WTC11 (cell line): ENCODE data around the gene SELENOK. TPM values are rescaled to one million over a fixed set of nuclear protein-coding genes. Genes with fewer than 3 reads are reported as not detected.

ENCODE experiments used
- ATAC-seq: fragments of 200-7000 bp; cut with Tn5 transposase; 2 replicates; pipeline ENCODE4 v1.10.0; 2021; ENCODE audit warnings: mild to moderate bottlenecking, moderate library complexity
- CTCF ChIA-PET: fragments of 300-600 bp; sonication (Branson Sonifier 250); formaldehyde crosslinking; loops from one replicate; lab custom pipeline; 2021; ENCODE audit warnings: antibody characterized with exemption; lab: Charles Lee
- POLR2A ChIA-PET: fragments of 350-600 bp; sonication (Branson Sonifier 250); formaldehyde crosslinking; loops from one replicate; lab custom pipeline; 2021; ENCODE audit warnings: antibody characterized with exemption; lab: Charles Lee
- DNase-seq: peaks from one replicate; pipeline ENCODE4 v3.0.0; 2021; ENCODE audit warnings: low spot score
- H3K27ac Mint-ChIP-seq: 2 replicates; pipeline ENCODE4 v1.8.0; 2021; ENCODE audit warnings: mixed read lengths
- H3K27me3 Mint-ChIP-seq: 2 replicates; pipeline ENCODE4 v1.8.0; 2021; ENCODE audit warnings: low read depth, mild to moderate bottlenecking, moderate library complexity, mixed read lengths
- H3K36me3 Mint-ChIP-seq: 2 replicates; pipeline ENCODE4 v1.8.0; 2021; ENCODE audit warnings: mixed read lengths
- H3K4me1 Mint-ChIP-seq: 2 replicates; pipeline ENCODE4 v1.8.0; 2022; ENCODE audit warnings: mixed read lengths
- H3K4me3 Mint-ChIP-seq: 2 replicates; pipeline ENCODE4 v1.8.0; 2021; ENCODE audit warnings: mild to moderate bottlenecking, moderate library complexity, mixed read lengths
- H3K9me3 Mint-ChIP-seq: 2 replicates; pipeline ENCODE4 v1.8.0; 2021; ENCODE audit warnings: mixed read lengths
- ATF1 ChIP-seq: sonication (generic); formaldehyde crosslinking; IDR thresholded peaks from 2 replicates; pipeline ENCODE4 v1.8.1; 2023; ENCODE audit warnings: mild to moderate bottlenecking, moderate library complexity, missing genetic modification reagents
- ERG ChIP-seq: fragments of 250-450 bp; sonication (Bioruptor Pico); IDR thresholded peaks from 2 replicates; pipeline ENCODE4 v1.8.0; 2021; ENCODE audit warnings: mild to moderate bottlenecking
- ETV6 ChIP-seq: sonication (generic); formaldehyde crosslinking; IDR thresholded peaks from 2 replicates; pipeline ENCODE4 v1.8.1; 2022; ENCODE audit warnings: mild to moderate bottlenecking, missing genetic modification reagents
- FOXP1 ChIP-seq: sonication (generic); formaldehyde crosslinking; IDR thresholded peaks from 2 replicates; pipeline ENCODE4 v1.8.0; 2022; ENCODE audit warnings: missing genetic modification reagents, mild to moderate bottlenecking, moderate library complexity, borderline replicate concordance
- GRHL2 ChIP-seq: fragments of 250-450 bp; sonication (Bioruptor Pico); IDR thresholded peaks from 2 replicates; pipeline ENCODE4 v1.8.0; 2022; ENCODE audit warnings: mild to moderate bottlenecking, moderate library complexity; ENCODE audit not compliant: insufficient replicate concordance, severe bottlenecking
- NFYB ChIP-seq: sonication (generic); formaldehyde crosslinking; conservative IDR thresholded peaks from 2 replicates; pipeline ENCODE4 v1.8.0; 2022; ENCODE audit warnings: low read depth, missing genetic modification reagents
- NR1H2 ChIP-seq: sonication (generic); formaldehyde crosslinking; IDR thresholded peaks from 2 replicates; pipeline ENCODE4 v1.9.0; 2021; ENCODE audit warnings: mild to moderate bottlenecking, moderate library complexity, missing genetic modification reagents
- NR2C2 ChIP-seq: sonication (generic); formaldehyde crosslinking; IDR thresholded peaks from 2 replicates; pipeline ENCODE4 v1.8.0; 2022; ENCODE audit warnings: mild to moderate bottlenecking, missing genetic modification reagents
- NR3C1 ChIP-seq: sonication (generic); formaldehyde crosslinking; conservative IDR thresholded peaks from 2 replicates; pipeline ENCODE4 v1.8.1; 2023; ENCODE audit warnings: low read depth, mild to moderate bottlenecking, missing genetic modification reagents
- PRRX2 ChIP-seq: fragments of 250-450 bp; sonication (Bioruptor Pico); IDR thresholded peaks from 2 replicates; pipeline ENCODE4 v1.8.0; 2021; ENCODE audit warnings: mild to moderate bottlenecking
- SP1 ChIP-seq: sonication (generic); formaldehyde crosslinking; conservative IDR thresholded peaks from 2 replicates; pipeline ENCODE4 v1.8.1; 2022; ENCODE audit warnings: missing genetic modification reagents
- TP53 ChIP-seq: sonication (generic); formaldehyde crosslinking; IDR thresholded peaks from 2 replicates; pipeline ENCODE4 v1.8.1; 2023; ENCODE audit warnings: mild to moderate bottlenecking, missing genetic modification reagents
- ZBTB43 ChIP-seq: sonication (generic); formaldehyde crosslinking; IDR thresholded peaks from 2 replicates; pipeline ENCODE4 v1.8.1; 2023; ENCODE audit warnings: mild to moderate bottlenecking, missing genetic modification reagents
- ZNF121 ChIP-seq: sonication (generic); formaldehyde crosslinking; IDR thresholded peaks from 2 replicates; pipeline ENCODE4 v1.8.0; 2023; ENCODE audit warnings: missing genetic modification reagents
- total RNA-seq: library from RNA; stranded (reverse); gene quantifications from 3 replicates; pipeline ENCODE4 v1.2.3, GENCODE V29; 2021
- TF ChIP-seq, protein P1 (sequence below): sonication (generic); formaldehyde crosslinking; conservative IDR thresholded peaks from 2 replicates; pipeline ENCODE4 v1.8.1; 2022; ENCODE audit warnings: mild to moderate bottlenecking, missing genetic modification reagents
- TF ChIP-seq, protein P2 (sequence below): sonication (generic); formaldehyde crosslinking; IDR thresholded peaks from 2 replicates; pipeline ENCODE4 v1.8.1; 2023; ENCODE audit warnings: mild to moderate bottlenecking, missing genetic modification reagents, borderline replicate concordance
- TF ChIP-seq, protein P3 (sequence below): sonication (generic); formaldehyde crosslinking; IDR thresholded peaks from 2 replicates; pipeline ENCODE4 v1.8.1; 2022; ENCODE audit warnings: low read depth, mild to moderate bottlenecking, moderate library complexity, missing genetic modification reagents, borderline replicate concordance
- TF ChIP-seq, protein P4 (sequence below): sonication (generic); formaldehyde crosslinking; IDR thresholded peaks from 2 replicates; pipeline ENCODE4 v1.8.1; 2022; ENCODE audit warnings: low read depth, missing genetic modification reagents, borderline replicate concordance

Gene SELENOK
- total RNA-seq, 1 experiment from 2014 or later = 38.7 TPM

DNA sequence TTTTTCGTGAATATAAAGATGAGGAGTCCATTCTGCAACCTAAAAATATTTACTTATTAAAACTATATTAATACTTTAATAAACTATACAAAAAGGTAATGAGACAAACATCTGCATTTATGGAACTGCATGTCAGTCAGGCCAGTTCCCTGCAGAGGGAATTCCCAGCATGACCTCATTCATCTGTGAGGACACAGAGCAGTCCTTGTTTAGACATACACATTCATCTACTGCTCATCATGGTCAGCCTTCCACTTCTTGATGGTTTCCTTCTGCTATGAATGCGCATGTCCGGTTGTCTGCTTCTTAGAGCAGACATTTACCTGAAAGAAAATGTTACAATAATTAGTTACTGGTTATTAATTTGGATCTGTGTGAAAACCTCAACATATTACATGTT, 6.4 kb downstream of the SELENOK start:
- Mint-ChIP-seq H3K9me3 (no peaks in the 10 kb centered on the region), H3K4me1 (peaks cover 17% of the 10 kb centered on the region), H3K36me3 (peaks cover 23% of the 10 kb centered on the region), H3K27ac (no peak overlapping the region), H3K27me3 (no peaks in the 10 kb centered on the region), H3K4me3 (no peak overlapping the region)
- POLR2A ChIA-PET = no interaction called here
- DNase-seq (no peak), ATAC-seq (no peak)
- TF ChIP-seq NR2C2 = no peak
- TF ChIP-seq ETV6 = no peak
- TF ChIP-seq PRRX2 (CRISPR knock-in tag) = no peak
- TF ChIP-seq, protein P1, sequence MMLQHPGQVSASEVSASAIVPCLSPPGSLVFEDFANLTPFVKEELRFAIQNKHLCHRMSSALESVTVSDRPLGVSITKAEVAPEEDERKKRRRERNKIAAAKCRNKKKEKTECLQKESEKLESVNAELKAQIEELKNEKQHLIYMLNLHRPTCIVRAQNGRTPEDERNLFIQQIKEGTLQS (CRISPR knock-in tag) = no peak
- no peak for TF ChIP-seq NR3C1 (CRISPR knock-in tag)
- no peak for TF ChIP-seq ZBTB43 (CRISPR knock-in tag)
- no peak for TF ChIP-seq NFYB (CRISPR knock-in tag)
- TF ChIP-seq, protein P2, sequence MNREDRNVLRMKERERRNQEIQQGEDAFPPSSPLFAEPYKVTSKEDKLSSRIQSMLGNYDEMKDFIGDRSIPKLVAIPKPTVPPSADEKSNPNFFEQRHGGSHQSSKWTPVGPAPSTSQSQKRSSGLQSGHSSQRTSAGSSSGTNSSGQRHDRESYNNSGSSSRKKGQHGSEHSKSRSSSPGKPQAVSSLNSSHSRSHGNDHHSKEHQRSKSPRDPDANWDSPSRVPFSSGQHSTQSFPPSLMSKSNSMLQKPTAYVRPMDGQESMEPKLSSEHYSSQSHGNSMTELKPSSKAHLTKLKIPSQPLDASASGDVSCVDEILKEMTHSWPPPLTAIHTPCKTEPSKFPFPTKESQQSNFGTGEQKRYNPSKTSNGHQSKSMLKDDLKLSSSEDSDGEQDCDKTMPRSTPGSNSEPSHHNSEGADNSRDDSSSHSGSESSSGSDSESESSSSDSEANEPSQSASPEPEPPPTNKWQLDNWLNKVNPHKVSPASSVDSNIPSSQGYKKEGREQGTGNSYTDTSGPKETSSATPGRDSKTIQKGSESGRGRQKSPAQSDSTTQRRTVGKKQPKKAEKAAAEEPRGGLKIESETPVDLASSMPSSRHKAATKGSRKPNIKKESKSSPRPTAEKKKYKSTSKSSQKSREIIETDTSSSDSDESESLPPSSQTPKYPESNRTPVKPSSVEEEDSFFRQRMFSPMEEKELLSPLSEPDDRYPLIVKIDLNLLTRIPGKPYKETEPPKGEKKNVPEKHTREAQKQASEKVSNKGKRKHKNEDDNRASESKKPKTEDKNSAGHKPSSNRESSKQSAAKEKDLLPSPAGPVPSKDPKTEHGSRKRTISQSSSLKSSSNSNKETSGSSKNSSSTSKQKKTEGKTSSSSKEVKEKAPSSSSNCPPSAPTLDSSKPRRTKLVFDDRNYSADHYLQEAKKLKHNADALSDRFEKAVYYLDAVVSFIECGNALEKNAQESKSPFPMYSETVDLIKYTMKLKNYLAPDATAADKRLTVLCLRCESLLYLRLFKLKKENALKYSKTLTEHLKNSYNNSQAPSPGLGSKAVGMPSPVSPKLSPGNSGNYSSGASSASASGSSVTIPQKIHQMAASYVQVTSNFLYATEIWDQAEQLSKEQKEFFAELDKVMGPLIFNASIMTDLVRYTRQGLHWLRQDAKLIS (CRISPR knock-in tag) = no peak
- TF ChIP-seq FOXP1 (CRISPR knock-in tag) = no peak
- no peak for TF ChIP-seq GRHL2 (CRISPR knock-in tag)
- TF ChIP-seq SP1 (CRISPR knock-in tag) = no peak
- no peak for TF ChIP-seq ERG (CRISPR knock-in tag)
- no peak for TF ChIP-seq TP53
- no peak for TF ChIP-seq NR1H2 (CRISPR knock-in tag)
- TF ChIP-seq ATF1 = no peak
- TF ChIP-seq, protein P3, sequence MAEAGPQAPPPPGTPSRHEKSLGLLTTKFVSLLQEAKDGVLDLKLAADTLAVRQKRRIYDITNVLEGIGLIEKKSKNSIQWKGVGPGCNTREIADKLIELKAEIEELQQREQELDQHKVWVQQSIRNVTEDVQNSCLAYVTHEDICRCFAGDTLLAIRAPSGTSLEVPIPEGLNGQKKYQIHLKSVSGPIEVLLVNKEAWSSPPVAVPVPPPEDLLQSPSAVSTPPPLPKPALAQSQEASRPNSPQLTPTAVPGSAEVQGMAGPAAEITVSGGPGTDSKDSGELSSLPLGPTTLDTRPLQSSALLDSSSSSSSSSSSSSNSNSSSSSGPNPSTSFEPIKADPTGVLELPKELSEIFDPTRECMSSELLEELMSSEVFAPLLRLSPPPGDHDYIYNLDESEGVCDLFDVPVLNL (CRISPR knock-in tag) = no peak
- no peak for TF ChIP-seq ZNF121 (CRISPR knock-in tag)
- TF ChIP-seq, protein P4, sequence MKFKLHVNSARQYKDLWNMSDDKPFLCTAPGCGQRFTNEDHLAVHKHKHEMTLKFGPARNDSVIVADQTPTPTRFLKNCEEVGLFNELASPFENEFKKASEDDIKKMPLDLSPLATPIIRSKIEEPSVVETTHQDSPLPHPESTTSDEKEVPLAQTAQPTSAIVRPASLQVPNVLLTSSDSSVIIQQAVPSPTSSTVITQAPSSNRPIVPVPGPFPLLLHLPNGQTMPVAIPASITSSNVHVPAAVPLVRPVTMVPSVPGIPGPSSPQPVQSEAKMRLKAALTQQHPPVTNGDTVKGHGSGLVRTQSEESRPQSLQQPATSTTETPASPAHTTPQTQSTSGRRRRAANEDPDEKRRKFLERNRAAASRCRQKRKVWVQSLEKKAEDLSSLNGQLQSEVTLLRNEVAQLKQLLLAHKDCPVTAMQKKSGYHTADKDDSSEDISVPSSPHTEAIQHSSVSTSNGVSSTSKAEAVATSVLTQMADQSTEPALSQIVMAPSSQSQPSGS (CRISPR knock-in tag) = no peak
- CTCF ChIA-PET = no interaction called here
